D341Med (cell line): ENCODE measurements around the gene MFGE8.

ENCODE experiments used
- DNase-seq: peaks from one replicate; pipeline ENCODE4 v3.0.0; 2012; ENCODE audit warnings: low spot score

The MFGE8 gene

DNA sequence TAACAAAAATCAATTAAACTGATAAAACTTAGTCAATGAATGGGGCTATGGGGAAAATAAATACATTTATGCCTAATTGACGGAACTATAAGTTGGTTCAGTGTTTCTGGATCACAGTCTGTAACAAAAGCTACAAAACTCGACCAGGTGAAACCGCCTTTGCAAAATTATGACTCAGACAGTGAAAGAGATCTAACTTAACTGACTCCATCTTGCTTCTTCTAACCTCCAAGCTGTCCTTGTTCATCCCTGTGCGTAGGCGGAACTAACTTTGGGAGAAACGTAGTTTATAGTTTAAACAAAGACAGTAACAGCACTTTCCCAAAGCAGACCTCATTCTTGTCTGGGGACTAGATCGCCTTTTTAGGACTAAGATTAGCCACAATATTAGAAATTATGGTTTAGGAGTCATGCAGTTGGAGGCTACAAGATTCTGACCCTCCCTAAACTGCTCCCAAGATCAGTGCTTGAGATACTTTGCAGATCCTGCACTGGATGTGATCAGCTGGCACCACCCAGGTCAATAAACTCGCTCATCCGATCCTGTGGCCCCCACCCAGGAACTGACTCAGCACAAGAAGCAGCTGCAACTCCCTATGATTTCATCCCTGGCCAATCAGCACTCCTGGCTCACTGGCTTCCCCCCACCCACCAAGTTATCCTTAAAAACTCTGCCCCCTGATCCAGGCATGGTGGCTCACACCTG is 7.2 kb upstream of the MFGE8 start:
- no peak for DNase-seq

DNA sequence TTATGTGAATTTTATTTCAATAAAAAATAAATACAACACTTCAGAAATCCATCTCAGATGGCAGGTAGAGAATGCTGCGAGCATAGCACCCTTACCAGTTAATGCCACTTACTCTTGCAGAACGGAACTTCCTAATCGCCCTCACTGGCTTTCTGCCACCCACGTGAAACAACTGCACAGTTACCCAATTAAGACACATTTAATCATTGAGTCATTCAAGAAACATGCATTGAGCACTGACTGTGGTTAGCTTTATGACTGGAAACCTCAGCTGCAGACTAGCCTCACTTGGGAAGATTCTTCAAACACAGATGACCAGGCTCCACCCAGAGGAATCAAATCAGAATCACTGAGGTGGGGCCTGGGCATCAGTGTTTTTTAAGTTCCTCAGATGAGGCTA is 5.6 kb upstream of the MFGE8 start:
- peak; percentile 27 for DNase-seq

- no peak for DNase-seq
Observed at GRCh38 chr15:88917760-88918159, 4.6 kb upstream of the MFGE8 start.

GRCh38 chr15:88915354-88915753 is 2.2 kb upstream of the MFGE8 start:
- DNase-seq = no peak

DNA sequence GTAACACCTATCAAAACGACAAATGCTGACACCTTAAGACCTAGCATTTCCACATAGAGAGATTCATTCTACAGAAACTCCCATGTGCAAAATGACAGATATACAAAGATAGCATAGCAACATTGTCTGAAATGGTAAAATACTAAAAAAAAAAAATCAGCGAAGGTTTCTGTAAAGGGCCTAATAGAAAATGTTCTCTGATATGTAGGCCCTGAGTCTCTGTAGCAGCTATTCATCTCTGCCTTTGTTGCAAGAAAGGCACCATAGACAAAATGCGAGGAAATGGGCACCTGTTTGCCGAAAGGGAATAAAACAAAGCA is 631 bp upstream of the MFGE8 start:
- no peak for DNase-seq

GRCh38 chr15:88912500-88912921 is 668 bp downstream of the MFGE8 start:
- peak; percentile 44 for DNase-seq

- peak; percentile 43 for DNase-seq
Observed at GRCh38 chr15:88911766-88912118, 1.4 kb downstream of the MFGE8 start.

- peak; percentile 22 for DNase-seq
Observed at GRCh38 chr15:88909956-88910831, 3.0 kb downstream of the MFGE8 start.

DNA sequence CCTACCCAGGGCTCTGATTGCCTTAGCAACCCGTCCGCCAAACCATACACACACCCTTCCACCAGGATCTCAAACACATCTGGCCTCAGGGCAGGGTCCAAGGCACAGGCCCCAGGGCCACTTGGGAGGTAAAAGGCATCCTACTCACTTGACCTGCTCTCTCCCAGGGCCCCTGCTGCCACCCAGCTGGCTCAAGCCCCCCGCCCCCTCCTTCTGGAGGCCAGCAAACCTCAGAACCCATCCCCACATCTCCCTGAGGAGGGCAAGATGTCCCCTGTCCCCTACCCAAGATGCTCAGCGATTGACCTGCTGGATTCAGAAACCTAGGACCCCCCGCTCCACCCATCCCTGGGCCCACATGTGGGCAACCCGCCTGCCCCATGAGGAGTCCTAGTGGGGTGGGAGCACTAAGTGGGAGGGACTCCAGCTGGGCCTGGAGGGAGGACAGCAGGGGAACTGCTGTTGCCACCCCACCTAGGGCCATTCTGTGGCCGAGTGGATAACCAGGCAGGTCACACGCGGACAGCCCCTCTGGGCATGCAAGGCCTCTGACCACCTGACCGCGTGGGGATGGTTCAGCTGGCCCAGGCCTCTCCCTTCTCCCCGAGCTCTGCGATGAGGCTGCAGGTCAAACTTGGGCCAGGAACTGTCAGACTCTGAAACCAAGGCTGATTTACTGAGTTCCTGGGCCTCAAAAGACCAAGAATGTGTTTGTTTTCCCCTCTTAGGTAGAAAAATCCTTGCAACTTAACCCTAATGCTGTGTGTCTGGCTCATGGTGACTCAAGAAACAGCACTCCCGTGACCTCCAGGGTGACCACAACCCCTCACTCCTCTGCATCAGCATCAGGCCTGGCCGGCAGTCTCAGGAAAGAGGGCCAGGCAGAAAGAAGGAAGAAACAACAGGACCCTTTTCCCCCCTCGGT is 4.2 kb downstream of the MFGE8 start:
- no peak for DNase-seq

DNA sequence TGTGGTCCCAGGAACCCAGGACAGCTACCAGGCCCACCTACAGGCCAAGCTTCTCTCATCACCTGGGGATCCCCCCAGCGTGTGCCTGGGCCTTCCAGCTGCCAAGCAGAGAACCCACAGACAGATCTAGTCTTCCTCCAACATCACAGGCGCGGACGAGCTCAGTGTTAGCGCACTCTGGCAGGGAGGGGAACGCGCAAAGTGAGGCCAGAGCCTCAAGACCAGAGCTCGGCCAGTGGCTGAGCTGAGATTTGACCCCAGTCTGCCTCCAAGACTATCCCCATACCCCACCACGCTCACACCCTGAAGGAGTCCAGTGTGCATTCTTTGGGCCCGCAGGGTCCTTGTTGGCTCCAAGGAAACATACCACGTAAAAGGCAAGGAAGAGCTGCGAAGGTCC is 5.1 kb downstream of the MFGE8 start:
- DNase-seq = peak; percentile 12

DNA sequence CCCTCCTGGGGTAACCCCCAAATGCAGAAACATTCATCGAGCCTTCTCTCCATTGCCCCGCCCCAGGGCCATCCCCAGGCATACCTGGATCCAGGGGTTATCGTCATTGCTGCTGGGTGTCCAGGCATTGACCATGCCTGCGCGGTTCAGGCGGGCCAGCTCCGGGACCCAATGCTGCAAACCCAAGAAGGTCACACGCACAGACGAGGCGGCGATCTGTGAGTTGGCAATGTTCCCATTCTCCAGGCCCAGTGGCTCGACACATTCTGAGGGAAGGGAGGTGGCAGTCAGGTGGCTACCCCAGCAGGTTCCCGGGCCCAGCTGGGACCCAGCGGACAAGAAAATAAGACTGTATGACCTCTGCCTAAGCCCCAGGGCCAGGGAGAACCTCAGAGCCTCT is 6.1 kb downstream of the MFGE8 start:
- DNase-seq = no peak

DNA sequence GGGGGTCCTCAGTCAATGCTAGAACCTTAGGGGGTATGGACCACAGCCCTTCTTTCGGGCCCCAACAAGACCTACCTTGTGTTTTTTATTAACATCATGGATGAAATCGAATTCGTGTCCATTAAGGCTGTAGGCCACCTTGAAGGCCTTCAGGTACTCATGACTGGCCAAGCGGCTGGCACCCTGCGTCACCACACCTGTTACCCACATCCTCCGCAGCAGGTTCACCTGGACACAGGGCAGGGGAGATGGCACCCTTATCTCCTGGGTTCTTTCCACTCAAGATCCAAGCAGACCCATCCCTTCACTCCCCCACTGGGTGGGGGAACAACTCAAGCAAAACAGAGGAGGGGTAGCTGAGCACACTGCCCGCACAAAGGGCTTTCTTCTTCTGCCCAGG is 6.6 kb downstream of the MFGE8 start:
- no peak for DNase-seq

DNA sequence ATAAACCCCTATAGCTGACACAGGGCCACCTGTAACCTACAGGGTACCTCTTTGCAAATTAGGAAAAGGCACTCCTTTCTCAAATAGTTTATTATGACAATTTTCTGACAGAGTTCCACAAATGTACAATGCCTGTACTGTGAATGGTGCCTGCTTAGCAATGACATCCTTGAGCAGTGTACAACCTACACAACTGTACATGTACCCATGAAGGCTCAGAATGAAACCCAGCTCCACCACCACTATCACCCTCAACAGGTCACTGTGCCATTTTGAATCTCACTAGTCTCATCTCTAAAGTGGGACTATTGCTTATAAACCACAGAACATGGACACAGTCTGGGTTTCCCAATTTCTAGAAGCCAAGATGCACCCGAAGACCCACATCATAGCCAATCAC is 7.0 kb downstream of the MFGE8 start:
- no peak for DNase-seq

GRCh38 chr15:88905576-88905975 is 7.6 kb downstream of the MFGE8 start:
- peak; percentile 31 for DNase-seq

GRCh38 chr15:88904624-88905327 is 8.4 kb downstream of the MFGE8 start:
- DNase-seq = peak; percentile 83

GRCh38 chr15:88904257-88904623 is 8.9 kb downstream of the MFGE8 start:
- no peak for DNase-seq

DNA sequence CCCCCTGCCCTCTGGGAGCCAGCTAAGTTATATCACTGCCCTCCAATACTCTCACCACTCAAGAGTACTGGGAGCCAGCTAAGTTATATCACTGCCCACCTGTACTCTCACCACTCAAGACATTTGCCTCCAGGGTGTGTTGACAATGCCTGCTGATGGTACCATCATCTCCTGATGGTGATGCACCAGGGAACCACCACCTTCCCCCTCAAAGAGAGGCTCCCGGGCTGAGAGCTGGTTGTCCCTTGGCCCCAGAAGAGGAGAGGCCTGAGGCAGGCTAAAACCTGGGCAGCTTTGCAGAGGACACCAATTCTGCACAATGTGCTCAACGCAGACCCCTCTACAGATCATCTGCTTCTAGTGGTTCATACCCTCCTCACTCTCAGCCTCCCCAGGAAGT is 10.3 kb downstream of the MFGE8 start:
- no peak for DNase-seq

DNA sequence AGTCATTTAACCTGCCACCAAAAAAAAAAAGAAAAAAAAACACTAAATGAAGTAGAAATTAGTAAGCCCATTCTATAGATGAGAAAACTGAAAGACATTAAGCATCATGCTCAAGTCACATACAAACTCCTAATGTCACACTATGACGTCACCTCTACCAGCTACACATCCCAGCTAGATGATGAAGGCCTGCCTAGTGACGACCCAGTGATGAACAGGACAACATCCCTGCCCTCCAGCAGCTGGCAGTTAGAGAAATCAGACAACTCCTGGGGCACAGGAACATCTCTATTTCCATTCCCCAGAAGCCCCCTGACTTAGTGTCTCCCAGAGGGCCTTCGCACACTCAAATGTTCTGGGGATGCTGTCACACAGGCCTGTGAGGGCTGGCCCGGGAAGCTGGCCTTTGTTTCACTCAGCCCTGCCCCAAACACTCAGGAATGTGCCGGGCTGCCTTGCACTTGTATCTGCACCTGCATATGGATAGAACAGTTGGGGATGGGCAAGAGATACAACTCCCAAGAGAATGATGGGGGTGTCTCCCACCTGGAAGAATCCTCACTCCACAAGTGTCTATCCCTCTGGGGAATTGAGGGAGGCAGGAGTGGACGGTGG is 10.9 kb downstream of the MFGE8 start:
- no peak for DNase-seq

GRCh38 chr15:88901508-88902220 is 11.5 kb downstream of the MFGE8 start:
- DNase-seq = no peak

GRCh38 chr15:88900982-88901418 is 12.2 kb downstream of the MFGE8 start:
- DNase-seq = no peak
